ENCODE data around the gene APMAP.
A peak's percentile ranks its signal among the peaks of the same experiment; 100 is the strongest.

APMAP gene

GRCh38 chr20:24986436-24987015, 6.0 kb downstream of the APMAP start:
- DNase-seq = peak; percentile 10

- DNase-seq = peak; percentile 20
These were observed 6.7 kb downstream of the APMAP start for GRCh38 chr20:24985802-24986201.

- DNase-seq = peak; percentile 18
These were observed 7.5 kb downstream of the APMAP start for GRCh38 chr20:24984961-24985640.

GRCh38 chr20:24983896-24984295, 8.7 kb downstream of the APMAP start:
- peak; percentile 12 for DNase-seq

GRCh38 chr20:24981790-24982189, 10.8 kb downstream of the APMAP start:
- peak; percentile 27 for DNase-seq

- peak; percentile 20 for DNase-seq
These were observed 11.3 kb downstream of the APMAP start for GRCh38 chr20:24981282-24981681.

- DNase-seq = no peak
These were observed 12.1 kb downstream of the APMAP start for GRCh38 chr20:24980291-24981053.

- peak; percentile 8 for DNase-seq
These were observed 13.3 kb downstream of the APMAP start for GRCh38 chr20:24979036-24979960.

- DNase-seq = no peak
These were observed 14.0 kb downstream of the APMAP start for GRCh38 chr20:24978513-24978912.

GRCh38 chr20:24977797-24978196, 14.8 kb downstream of the APMAP start:
- no peak for DNase-seq

- DNase-seq = no peak
These were observed 15.2 kb downstream of the APMAP start for GRCh38 chr20:24977336-24977735.

GRCh38 chr20:24972341-24972740, 20.2 kb downstream of the APMAP start:
- peak; percentile 9 for DNase-seq

- DNase-seq = peak; percentile 16
These were observed 21.0 kb downstream of the APMAP start for GRCh38 chr20:24971376-24972101.

GRCh38 chr20:24970754-24971153, 21.8 kb downstream of the APMAP start:
- peak; percentile 11 for DNase-seq

GRCh38 chr20:24970030-24970553, 22.5 kb downstream of the APMAP start:
- DNase-seq = no peak

GRCh38 chr20:24969186-24970029, 23.1 kb downstream of the APMAP start:
- DNase-seq = peak; percentile 14

- no peak for DNase-seq
These were observed 24.2 kb downstream of the APMAP start for GRCh38 chr20:24968278-24968800.

- no peak for DNase-seq
These were observed 26.1 kb downstream of the APMAP start for GRCh38 chr20:24966317-24967012.

GRCh38 chr20:24965065-24965919, 27.3 kb downstream of the APMAP start:
- no peak for DNase-seq

Data from stimulated activated CD8-positive, alpha-beta memory T cell treated with anti-CD3 and anti-CD28 coated beads, Interleukin-4, amount 100 ng/mL, for 48 hours (primary cell).